ENCODE results near the gene PHF5A.
A peak's percentile ranks its signal among the peaks of the same experiment; 100 is the strongest.
"Not testable (repeated sequence)": the region's sequence is repeated elsewhere in the genome, so short reads cannot be mapped to it uniquely, and the experiment has no call there.

PHF5A gene

DNA sequence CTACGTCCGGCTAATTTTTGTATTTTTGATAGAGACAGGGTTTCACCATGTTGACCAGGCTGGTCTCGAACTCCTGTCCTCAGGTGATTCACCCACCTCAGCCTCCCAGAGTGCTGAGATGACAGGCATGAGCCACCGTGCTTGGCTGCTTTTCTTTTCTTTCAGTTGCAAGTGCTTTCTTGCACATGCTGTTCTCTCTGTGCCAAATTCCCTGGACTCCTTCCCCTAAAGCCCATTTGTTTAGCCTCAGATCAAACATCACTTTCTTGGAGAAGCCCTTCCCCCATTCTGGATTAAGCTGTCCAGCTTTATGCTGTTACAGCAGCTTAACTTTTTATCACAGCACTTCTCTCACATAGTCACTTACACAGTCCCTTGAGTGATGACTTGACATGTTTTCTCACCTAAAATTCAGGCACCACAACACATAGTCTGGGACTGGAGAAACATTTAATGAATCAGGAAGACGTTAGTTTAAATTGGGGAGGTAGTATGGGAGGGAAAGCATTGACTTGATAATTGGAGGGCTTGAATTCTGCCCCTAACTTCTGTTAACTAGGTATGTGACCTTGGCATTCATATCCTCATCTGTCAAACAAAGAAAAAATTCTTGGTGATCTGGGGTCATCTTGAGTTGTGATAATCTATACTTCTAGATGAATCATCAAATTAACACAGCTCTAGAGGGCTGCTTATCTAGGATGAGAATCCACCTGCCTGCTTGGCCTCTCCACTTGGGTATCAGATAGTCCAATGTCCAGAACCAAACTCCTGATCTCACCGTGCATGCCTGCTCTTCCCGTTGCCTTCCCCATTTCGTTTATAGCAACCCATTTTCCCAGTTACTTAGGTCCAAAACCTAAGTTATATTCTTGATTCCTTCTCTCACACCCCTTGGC is 18.8 kb upstream of the PHF5A start:
- no peak for DNase-seq

DNA sequence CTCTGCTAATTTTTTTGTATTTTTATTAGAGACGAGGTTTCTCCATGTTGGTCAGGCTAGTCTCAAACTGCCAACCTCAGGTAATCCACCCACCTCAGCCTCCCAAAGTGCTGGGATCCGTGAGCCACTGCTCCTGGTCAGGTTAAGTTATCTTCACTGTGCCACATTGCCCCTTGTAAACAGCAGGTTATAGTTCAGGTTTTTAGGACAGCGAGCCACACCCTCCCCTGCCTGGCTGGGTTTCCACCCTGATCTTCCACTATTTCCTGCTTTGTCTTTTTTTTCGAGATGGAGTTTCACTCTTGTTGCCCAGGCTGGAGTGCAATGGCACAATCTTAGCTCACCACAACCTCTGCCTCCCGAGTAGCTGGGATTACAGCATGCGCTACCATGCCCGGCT is 16.5 kb upstream of the PHF5A start:
- DNase-seq = no peak

- DNase-seq = no peak
These were observed 13.9 kb upstream of the PHF5A start for GRCh38 chr22:41482319-41482935.

DNA sequence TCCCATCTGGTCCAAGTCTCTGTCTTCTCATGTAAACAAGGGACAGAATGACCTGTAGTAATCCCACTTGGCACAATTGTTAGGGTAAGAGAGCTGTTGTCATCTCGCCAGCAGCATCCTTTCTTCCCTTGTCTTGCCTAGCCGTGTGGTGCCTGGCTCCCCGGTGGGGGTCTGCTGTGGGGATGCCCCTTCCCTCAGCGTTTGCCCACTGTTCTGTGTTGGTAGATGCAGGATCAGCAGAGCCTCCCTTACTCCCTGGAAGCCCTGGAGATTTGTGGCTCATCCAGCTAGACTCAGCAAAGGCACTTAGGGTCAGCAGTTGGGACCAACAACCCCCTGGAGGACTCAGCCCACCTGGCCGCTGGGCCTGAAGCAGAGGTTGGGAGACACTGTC is 13.4 kb upstream of the PHF5A start:
- no peak for DNase-seq

DNA sequence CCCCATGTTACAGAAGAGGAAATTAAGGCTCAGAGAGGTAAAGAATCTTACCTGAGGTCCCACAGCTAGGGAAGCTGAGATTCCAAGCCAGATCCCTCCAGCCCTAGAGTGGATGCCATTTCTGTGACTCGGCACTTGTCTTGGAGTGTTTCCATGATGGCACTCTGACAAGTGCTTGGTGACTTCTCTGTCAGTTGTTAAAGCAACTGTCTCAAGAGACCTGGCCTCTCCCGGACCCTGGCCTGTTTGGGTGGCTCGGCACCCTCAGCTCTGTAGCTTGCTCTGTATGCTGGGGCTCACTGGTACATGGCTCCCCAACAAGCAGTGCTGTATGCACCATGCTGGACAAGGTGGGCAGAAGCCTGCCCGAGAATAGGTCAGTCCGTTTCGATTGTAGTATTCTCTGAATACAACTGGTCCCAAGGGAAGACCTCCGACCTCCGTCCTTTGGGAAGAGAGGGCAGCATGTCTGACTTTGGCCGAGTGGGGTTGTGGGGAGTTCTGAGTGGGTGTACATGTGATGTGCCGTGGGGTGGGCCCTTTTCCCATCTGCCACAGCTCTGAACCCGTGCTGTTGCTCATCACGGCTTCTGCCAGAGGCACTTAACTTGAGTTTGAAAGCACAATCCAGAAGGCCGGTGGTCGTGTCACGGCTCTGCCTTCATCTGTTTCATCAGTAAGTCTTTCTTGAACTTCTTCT is 12.8 kb upstream of the PHF5A start:
- DNase-seq = no peak

GRCh38 chr22:41480397-41480735 is 11.9 kb upstream of the PHF5A start:
- DNase-seq = no peak

- DNase-seq = peak in 1 of 2 experiments; percentile 4
These were observed 11.3 kb upstream of the PHF5A start for GRCh38 chr22:41479671-41480396.

- DNase-seq = no peak
These were observed 10.5 kb upstream of the PHF5A start for GRCh38 chr22:41478891-41479521.

- DNase-seq = no peak
These were observed 10.0 kb upstream of the PHF5A start for GRCh38 chr22:41478473-41478872.

GRCh38 chr22:41474872-41475451 is 6.5 kb upstream of the PHF5A start:
- no peak for DNase-seq

GRCh38 chr22:41471568-41471967 is 3.1 kb upstream of the PHF5A start:
- no peak for DNase-seq

DNA sequence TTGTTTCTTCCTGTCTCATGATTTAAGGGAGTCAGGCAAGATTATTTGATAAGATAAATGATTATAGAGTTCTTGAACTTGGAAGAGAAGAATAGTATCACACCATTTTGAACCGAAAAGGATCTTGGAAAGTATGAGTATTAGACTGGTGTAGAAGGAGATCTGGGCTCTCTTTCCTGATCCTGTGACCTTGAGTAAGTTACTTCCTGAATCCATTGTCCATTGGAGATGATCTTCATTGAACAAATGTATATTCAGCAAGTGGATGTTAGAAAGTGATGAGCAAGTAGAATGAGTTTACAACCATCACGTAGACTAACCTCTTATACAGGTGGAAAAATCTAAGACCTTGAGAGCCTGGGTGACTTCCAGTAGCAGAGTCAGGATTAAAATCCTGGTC is 2.4 kb upstream of the PHF5A start:
- DNase-seq = no peak

DNA sequence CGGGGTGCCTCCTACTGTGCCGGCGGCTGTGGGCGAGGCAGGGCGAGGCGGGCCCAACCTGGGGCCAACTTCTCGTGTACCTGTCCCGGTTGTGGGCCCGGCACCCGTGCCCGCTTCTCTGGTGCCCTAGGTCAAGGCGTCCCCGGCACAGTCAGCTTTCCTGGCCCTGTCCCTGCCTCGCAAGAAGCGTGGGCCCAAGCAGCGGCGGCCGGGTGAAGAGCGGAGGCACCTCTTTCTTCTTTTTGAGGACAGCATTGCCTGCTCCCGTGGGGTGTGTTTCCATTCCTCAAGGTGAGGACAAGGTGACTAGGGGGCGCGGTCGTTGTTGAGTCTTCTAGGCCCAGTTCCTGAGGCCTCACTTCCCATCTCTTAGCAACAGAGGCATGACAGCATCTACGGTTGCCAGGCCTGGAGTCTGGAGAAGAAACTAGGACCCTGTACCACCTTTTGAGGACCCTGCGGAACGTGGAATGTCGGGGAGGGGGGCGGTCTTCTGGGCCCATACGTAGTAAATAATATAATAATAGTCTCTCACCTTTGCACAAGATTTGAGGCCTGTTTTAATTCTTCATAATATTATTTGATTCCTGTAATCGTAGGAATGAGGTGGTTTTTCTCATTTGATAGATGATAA is 843 bp upstream of the PHF5A start:
- DNase-seq = peak in 1 of 2 experiments; percentile 41

DNA sequence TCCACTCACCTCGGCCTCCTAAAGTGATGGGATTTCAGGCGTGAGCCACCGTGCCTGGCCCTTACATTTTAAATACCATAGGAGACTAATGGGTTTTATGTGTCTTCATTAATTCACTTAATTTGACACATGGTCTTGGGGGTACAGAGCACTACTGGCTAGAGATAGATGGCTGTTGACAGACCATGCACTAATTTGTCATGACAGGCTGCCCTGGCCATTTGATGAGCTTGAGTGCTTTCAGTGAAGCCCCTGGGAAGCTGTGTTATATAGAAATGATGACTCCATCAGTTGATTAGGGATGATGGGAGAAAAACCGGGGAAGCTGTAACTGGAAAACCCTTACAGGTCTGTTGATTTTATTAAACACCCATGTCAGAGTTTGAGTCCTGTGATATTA is 6.6 kb downstream of the PHF5A start:
- no peak for DNase-seq

DNA sequence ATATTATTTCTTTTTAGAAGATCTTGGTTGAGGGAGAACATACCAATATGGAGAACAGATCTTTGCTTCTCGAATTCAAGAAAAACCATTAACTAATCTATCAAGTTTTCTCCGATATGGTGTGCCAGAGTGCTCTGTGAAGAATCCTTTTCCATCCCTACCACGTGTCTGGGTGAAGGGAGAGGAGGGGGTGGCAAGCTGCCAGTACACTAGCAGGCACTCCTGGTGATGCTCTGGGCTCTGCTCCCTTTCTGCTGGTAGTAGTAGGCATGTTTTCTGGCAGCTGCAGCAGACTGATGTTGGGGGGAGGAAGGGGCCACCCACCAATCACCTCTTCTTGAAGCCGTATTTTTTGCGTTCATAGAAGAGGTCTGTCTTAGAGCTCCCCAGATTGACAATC is 8.4 kb downstream of the PHF5A start:
- not testable (repeated sequence) for DNase-seq

DNA sequence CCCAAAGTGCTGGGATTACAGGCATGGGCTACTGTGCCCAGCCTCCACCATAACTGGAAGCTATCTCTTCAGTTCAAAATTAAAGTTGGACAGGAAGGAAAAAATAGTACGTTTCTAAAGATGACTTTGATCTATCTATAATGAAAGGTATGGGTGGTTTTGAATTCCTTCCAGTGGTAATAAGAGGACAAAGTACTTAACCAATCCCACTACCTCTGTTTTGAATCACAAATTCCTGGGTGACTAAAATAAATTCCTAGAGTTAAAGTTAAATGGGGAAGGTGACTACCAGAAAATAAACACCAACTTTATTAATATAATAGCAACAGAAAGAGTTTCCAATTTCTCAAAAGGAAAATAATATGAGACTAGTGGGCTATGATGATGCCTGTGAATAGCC is 9.1 kb downstream of the PHF5A start:
- DNase-seq = no peak

- DNase-seq = no peak
These were observed 10.2 kb downstream of the PHF5A start for GRCh38 chr22:41458161-41458728.

GRCh38 chr22:41448189-41448808 is 20.2 kb downstream of the PHF5A start:
- DNase-seq = peak; percentile 95 to 98

- DNase-seq = peak in 1 of 2 experiments; percentile 28
These were observed 20.9 kb downstream of the PHF5A start for GRCh38 chr22:41447435-41448188.

Data from SW 1271 (cell line).